GM19324 (cell line): ENCODE results near the gene FMN1.

Experiments used
- ATAC-seq: cut with Tn5 transposase; IDR thresholded peaks from one replicate; pipeline ENCODE4 v1.9.1; 2021; ENCODE audit warnings: mild to moderate bottlenecking, moderate library complexity; ENCODE audit not compliant: unreplicated experiment, low FRiP score

Gene FMN1

DNA sequence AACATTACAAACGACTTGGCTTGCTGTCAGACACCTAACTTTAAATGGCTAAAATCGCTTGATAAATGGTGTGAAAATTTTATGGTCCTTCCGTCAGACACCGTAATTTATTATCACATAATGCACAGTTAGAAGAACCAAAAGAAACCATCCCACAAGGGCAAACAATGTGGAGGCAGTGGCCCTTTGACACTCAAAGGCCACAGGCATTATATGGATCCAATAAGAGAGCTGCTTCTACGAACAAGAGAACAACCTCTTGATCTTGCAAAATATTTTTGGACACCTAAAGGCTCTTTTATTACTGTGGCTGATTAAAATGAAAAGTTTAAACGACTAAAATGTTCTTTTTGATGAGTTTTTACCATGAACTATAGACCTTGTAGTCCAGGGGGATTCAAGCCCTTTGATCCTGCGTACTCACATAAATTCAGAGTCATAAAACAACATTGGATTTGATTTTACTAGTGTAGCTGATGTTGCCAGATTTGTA lies 202.8 kb downstream of the FMN1 start:
- no peak for ATAC-seq

DNA sequence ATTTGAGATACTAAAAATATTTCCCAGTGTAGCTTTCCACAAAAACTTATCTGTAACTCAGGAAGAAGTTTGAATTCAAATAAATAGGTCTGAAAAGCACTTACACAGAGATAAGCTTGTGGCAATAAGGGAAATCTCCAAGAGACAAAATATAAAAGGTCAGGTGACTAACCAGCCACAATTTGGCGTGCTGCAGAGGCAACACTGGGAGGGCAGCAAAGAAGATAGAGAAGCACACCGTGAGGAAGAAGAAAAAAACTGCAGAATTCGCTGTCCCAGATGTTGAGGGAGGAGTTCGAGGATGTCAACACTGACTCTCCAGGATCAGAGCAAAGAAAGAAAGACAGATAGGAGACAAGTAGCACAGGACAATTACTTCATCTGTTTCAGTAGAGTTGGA lies 204.4 kb downstream of the FMN1 start:
- no peak for ATAC-seq

DNA sequence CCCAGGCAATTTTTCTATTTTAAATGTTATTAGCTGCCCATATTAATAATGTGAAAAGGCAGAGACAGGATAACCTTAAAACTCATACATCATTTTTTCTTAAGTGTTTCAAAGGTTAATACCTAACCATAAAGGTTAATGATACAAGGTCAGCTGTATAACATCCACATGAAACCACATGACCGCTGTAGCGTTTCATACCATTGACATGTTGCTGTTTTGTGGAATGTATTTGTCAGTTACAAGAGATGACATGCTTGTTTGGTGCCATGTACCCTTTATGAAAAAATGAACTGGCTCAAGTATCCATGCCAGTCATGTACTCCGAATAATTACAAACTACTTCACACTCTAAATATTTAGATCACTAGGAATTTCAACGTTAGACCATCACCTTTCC lies 207.4 kb downstream of the FMN1 start:
- no peak for ATAC-seq

DNA sequence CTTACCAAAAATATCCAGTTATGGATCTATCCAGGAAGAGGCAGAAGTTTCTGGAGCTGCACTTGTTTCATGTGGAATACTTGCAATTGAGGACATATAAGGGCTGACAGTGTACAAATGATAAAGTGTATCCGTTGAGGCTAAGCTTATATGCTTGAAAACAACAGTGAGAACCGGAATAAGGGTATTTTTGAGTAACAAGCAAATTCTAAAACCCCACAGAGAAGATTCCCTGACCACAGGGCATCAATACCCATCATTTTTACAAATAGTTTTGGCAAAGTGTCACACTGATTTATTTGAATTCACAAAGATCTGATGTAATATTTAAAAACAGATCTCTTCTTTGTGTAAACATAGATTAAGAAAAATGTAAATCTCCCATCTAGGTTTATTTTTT lies 208.4 kb downstream of the FMN1 start:
- ATAC-seq = no peak

DNA sequence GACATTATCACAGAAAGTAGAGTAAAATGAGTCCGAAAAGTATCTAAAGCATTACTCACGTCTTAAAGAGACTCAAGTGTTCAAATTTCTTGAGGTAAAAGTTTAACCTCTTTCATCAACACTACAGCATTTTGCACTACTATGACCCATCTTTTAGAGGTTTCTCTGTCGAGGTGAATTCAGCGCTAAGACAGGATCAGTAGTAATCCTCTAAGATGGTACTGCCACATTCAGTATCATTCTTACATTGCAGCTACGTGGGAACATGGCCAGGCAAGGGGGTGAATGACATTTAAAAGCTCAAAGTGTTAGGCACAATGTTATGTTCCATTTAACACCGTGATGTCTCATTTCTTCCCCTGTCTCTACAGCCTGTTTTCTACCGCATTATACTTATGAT lies 210.8 kb downstream of the FMN1 start:
- no peak for ATAC-seq

DNA sequence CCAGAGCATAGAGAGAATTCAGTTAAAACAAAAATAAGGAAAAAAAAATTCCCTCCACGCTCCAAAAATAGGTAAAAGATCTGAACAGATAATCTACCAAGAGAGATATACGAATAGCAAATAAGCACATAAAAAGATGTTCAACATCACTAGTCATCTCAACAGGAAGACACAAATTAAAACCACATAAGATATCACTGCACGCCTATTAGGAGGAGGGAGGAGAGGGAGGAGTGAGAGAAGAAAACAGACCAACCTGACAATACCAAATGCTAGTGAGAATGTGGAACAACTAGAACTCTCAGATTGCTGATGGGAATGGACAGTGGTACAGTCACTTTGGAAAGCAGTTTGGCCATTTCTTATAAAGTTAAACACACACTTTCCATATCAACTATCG lies 212.5 kb downstream of the FMN1 start:
- no peak for ATAC-seq

DNA sequence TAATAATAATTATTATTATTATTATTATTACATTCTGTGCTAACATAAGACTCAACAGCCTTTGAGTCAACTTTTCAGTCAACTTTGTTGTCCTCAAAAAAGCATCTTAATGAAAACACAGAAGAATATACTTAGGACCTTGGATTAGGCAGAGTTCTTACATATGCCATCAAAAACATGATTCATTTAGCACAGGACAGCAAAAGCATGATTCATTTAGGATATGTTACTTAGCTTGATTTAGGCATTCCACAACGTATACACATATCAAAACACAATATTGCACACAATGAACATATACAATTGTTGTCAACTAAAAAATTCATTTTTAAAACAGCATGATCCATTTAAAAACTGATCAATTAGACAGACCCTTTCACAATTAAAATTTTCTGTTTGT lies 213.0 kb downstream of the FMN1 start:
- ATAC-seq = no peak

DNA sequence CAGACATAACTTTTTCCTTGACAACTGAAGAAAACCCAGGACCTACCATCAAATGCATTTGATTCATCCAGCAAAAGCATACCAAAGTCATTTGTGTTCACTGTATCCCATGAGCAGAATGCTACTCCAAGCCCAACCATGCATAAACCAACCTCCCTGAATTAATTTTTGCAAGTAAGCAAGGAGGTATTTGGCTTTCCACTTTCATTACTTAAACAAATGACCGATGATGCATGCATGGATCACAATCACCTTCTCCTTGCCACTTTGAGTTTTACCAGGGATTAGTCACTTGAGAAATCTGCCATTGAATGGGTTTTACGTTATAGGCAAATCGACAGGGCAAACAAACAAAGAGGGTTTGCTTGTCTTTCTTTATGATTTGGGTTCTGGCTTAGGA lies 214.8 kb downstream of the FMN1 start:
- no peak for ATAC-seq

DNA sequence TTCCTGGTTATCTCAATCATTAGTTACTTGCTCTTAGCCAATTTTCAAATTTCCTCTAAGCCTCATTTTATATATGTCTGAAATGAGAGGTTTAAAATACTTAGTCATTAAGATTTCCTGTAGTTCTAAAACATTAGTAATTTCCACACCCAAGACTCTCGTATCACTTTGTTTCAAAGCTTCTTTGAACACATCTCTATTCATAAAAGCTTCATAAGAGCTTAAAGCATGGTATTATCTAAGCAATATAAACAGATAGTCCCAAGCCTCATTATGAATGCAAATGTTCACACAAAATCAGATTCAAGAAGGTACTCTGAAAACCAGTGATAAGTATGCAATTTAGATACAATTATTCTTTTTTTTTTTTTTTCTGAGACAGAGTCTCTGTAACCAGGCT lies 217.0 kb downstream of the FMN1 start:
- no peak for ATAC-seq

DNA sequence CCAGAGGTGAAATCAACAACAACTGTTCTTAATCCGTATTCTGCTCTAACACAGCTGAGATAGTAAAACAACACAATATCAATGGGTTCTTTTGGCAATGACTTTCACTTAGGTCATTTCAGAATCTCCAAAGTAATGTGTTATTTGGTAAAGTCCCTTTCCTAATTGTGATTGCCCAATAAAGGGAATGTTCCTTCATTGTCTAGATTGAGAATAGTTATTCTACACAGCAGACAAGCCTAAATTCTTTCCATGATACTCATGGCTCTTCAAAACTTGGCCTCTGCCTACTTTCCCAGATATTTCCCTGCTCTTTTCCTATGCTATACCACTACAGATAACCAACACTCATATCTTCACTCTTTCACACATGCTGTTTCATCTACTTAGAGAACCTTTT lies 219.8 kb downstream of the FMN1 start:
- ATAC-seq = no peak

DNA sequence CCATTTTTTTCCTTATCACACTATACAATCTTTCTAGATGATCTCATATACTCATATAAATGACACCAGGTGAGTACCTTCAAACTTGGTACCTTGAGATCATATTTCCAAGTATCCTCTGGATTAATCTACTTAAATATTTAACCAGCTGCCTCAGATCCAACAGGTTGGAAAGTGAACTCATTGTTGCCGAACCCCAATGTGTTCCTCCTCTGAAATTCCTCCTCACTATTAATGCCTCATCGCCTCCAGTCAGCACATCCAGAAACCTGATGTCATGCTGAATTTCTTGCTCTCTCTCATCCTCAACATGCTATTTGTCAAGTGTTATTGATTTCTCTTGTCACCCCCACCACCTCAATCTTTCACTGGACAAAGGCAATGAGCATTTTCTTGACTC lies 221.8 kb downstream of the FMN1 start:
- ATAC-seq = no peak

DNA sequence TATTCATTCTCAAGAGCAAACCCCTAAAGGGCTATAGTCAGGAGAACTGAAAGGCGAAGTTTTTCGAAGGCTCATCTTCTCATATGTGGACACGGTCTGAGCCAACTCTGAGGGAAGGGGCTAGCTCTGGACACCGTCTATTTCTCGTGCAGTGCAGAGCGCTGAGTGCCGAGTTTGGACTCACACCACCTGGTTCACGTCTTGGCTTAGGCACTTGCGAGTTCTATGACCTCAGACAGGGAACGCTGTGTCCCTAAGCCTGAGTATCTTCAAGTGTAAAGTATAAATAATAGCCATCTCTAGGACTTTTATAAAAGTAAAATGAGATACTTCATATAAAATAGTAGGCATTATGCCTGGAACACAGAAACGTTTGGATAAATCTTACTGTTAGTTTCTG lies 223.7 kb downstream of the FMN1 start:
- no peak for ATAC-seq

DNA sequence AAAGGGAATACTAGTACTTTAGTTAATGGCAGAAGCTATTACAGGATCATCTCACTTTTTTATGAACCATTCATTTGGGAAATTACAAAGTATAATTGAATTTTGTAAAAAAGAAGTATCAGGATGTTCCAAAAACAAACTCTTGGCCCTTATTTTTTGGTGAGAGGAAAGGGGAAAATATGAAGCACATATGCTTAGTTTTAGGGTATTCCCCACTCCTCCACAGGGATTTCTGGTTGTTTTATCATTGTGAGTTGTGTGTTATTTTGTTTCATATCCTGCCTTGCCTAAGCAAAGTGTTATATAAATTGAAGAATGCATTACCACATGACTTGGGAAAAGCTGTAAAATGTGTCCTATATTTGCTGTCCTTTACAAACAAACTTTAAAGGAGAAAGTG lies 227.0 kb downstream of the FMN1 start:
- no peak for ATAC-seq

DNA sequence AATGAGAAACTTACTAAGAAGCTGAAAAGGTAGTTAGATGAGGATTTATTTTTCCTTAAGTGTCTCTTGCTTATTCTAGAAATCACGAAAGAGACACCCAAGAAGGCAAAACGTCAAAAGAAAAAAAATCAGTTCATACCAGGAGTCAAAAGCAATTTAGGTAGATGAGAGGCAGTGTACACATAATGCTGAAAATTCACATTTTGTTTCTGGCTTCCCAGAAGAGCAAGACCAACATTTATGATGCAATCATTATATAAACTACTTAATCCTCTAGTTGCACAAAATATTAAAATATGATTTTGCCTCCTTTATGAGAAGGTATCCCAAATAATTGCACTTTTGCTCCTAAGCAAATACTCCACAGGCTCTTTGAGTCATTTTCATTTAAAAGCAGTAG lies 228.0 kb downstream of the FMN1 start:
- no peak for ATAC-seq

DNA sequence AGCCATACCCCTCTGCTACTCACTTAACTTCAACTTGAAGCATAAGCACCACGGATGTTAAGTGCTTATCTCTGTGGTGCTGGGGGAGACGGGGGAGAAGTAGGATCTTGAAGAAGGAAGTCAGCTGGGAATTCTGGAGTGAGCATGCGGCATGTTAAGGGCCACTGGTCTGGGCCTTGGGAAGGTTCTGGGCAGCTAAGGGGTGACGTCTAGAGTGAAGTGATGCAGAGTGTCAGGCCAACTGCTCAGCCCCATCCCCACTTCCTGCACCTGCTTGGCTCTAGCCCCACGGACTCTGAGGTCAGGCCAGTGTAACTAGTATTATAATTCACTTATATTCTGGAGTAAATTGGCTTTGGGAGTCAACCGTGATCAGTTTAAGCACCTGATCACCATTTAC lies 228.6 kb downstream of the FMN1 start:
- ATAC-seq = no peak

DNA sequence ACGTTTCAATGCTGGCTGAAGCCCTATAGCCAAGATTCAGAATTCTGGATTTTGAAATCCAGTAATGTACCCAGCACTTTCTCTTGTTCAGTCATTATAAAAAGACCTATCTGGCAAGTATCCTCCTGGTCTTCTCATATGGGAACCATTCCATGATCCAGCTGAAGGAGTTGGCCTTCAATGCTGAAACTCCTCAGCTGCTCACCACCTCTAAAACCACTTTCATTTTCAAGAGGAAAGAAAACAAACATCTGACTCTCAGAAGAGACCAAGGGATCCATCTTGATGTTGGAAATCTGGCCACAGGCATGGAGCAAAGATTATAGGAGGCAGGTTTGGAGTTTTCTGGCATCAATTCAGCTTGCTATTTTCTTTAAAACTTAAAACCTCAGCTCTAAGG lies 235.4 kb downstream of the FMN1 start:
- ATAC-seq = no peak

DNA sequence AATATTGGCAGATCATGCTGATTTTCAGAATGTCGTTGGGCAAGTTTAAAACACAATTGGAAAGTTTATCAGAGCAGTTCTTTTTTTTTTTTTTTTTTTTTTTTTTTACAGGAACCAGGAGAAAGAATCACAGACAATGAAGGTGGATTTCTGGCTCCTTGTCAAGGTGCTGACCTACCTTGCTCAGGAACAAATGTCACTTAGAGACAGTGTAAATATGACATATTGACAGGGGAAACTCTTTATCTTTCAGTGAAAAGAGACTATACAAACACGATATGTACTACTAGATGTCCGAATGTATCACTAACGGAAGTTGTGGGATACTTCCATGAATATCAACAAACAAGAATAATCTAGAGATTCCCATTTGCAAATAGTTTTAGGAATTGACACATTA lies 237.3 kb downstream of the FMN1 start:
- no peak for ATAC-seq

DNA sequence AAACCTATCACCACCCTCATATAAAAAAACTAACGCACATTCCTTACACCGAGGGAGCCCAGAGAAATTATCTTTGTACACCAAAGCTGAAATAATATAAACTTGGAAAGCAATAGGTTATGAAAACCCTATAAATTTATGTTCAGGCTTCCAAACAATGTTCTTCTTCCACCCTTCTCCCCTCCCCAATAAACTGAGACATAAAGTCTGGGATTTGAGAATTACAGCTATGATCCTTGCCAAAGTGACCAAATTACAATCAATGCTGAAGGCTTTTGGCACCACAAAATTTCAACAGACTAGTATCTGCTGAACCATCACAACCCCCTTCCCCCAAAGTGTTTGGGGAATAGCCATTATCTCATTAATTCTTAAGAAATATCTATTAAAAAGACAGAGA lies 237.8 kb downstream of the FMN1 start:
- ATAC-seq = no peak

DNA sequence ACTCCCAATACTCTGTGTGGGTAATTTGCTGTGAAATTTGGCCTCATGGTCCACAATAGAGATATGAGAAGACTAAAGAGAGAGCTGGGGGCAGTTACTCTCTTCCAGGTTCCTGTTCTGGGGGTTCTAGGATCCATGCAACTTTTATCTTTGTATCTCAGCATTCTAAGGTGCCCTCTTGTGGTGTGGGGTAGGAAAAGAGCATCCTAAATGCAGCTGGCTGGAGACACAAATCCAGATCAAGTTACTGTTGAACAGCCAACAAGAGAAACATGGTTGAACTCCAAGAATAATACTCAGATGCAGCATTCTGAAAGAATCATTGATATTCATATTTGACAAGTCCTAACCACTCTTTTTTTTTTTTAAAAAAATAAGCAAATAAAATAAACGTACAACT lies 238.5 kb downstream of the FMN1 start:
- no peak for ATAC-seq

DNA sequence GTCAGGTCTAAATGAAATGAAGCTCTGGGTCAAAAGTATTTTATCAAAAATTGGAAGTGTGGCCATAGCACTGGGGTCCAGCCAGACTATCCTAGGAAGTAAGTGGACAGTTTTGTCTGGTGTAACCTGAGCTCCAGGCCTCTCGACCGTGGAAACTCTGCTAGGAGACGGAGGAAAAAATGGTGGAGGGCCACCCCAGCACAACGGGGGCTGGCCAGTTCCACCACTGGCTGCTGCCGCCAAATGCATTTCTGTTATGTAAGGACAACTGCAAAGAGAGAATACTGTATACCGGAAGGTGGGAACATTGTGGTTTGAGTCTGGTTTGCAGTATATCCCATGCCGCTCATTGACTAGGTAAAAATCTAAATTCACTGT lies 241.0 kb downstream of the FMN1 start:
- no peak for ATAC-seq

DNA sequence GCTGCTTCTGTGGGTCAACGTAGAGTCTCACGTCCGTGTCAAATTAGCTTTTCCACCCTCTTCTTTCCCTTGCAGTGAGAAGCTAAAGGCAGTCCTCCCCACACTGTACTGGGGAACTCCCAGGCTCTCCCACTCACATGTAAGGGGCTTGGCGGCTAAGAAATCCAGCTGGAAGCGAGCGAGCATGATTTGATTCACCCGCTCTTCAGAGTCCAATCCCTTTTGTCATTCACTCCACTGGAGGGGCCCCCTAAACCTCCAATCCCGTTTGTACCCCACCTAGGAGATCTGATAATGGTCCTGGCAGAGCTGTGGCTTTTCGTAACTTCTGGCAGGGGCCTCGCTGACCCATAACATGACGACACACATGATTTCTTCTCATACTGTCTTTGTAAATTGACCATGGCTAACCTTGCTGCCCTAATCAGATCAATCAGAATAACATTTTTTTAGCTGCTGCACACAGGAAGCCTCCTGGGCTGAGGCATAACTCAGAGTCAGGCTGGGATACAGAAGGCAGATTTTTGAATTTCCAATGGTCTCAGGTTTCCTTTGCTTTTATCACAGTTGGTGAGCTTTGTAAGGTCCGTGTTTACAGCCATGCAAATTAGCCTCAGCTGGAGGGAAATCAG lies 241.5 kb downstream of the FMN1 start:
- ATAC-seq = no peak

DNA sequence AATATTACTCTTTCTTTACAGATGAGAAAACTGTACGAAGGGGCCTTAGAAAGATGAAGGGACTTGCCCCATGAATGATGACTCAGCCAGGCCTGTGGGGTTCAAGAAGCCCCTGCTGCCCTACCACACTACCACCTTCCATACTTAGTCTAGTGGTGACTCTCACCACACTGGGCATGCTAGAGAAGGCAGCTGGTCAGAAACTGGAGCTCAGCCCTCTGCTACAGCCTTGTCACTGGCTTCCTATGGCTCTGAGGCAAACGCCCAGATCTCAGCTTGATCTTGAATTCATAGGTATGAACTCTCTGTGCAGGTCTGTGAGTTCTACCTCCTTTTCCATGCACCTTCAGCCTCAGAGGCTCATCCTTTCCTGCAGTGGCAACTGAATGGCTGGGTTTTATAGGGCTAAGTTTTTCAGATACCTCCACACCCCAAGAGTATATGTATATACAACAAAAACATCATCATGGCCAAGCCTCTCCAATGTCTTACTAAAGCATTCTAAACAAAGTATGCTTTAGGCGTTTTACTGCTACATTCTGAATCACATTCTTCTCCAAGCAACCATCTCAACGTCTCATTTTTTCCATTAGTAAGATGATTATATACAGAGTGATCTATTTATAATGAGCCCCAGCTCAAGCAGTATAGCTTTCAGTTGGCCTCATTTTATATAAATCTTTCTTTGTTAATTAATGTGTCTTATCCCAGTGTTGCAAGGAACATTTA lies 242.6 kb downstream of the FMN1 start:
- no peak for ATAC-seq
